SU-DHL-6 (cell line): Measurements from ENCODE around the gene PPP1R12A.

Experiments used
- H2AFZ ChIP-seq: fragments of 200-600 bp; sonication (generic); 2 replicates; pipeline ENCODE4 v1.6.1; 2014; ENCODE audit warnings: low read depth, mild to moderate bottlenecking, moderate library complexity, mixed read lengths, antibody characterized with exemption, low read length; ENCODE audit not compliant: severe bottlenecking
- H3F3A ChIP-seq: fragments of 200-600 bp; shearing (Covaris generic); 2 replicates; pipeline ENCODE4 v1.6.0; 2016; ENCODE audit warnings: antibody characterized with exemption, mild to moderate bottlenecking; ENCODE audit not compliant: insufficient read depth
- H3K27ac ChIP-seq: fragments of 200-600 bp; sonication (generic); 2 replicates; pipeline ENCODE4 v1.5.1; 2016; ENCODE audit warnings: low read depth, mild to moderate bottlenecking, low read length, moderate library complexity, mixed read lengths
- H3K27me3 ChIP-seq: fragments of 200-600 bp; sonication (generic), shearing (Covaris generic); 2 replicates; pipeline ENCODE4 v1.6.0; 2014; ENCODE audit warnings: mild to moderate bottlenecking, low read length
- H3K36me3 ChIP-seq: fragments of 200-600 bp; sonication (generic); 2 replicates; pipeline ENCODE4 v1.6.1; 2014; ENCODE audit warnings: mild to moderate bottlenecking, low read length, mixed read lengths
- H3K4me2 ChIP-seq: fragments of 300-600, 200-600 bp; shearing (Covaris generic), sonication (generic); 2 replicates; pipeline ENCODE4 v1.6.0; 2014; ENCODE audit warnings: low read length, low read depth, mild to moderate bottlenecking; ENCODE audit not compliant: poor library complexity, severe bottlenecking
- H3K4me3 ChIP-seq: fragments of 200-600 bp; sonication (generic); 2 replicates; pipeline ENCODE4 v1.5.1; 2014; ENCODE audit warnings: antibody characterized with exemption, low read length, mild to moderate bottlenecking, mixed read lengths; ENCODE audit not compliant: insufficient read depth, poor library complexity, severe bottlenecking
- H3K79me2 ChIP-seq: fragments of 200-600 bp; sonication (generic); 2 replicates; pipeline ENCODE4 v1.6.1; 2014; ENCODE audit warnings: mild to moderate bottlenecking, low read length, moderate library complexity; ENCODE audit not compliant: insufficient read depth
- H3K9ac ChIP-seq: fragments of 200-600 bp; sonication (generic); 2 replicates; pipeline ENCODE4 v1.7.0; 2014; ENCODE audit warnings: mild to moderate bottlenecking, low read length
- H3K9me2 ChIP-seq: fragments of 200-600 bp; sonication (generic); replicated peaks from 2 replicates; pipeline ENCODE4 v1.6.1; 2014; ENCODE audit warnings: low read length; ENCODE audit not compliant: insufficient read depth
- H3K9me3 ChIP-seq: fragments of 200-600 bp; sonication (generic); 2 replicates; pipeline ENCODE4 v1.6.1; 2014; ENCODE audit warnings: low read length, mixed read lengths; ENCODE audit not compliant: insufficient read depth
- H4K20me1 ChIP-seq: fragments of 200-600 bp; sonication (generic); 2 replicates; pipeline ENCODE4 v1.6.1; 2014; ENCODE audit warnings: low read depth, mild to moderate bottlenecking, antibody characterized with exemption, low read length, moderate library complexity, mixed read lengths
- EZH2phosphoT487 ChIP-seq: fragments of 200-600 bp; sonication (generic), shearing (Covaris generic); conservative IDR thresholded peaks from 2 replicates; pipeline ENCODE4 v1.6.1; 2018; ENCODE audit warnings: mild to moderate bottlenecking, antibody characterized with exemption, low read length, moderate library complexity, mixed read lengths
- TF ChIP-seq, protein P1 (sequence below): fragments of 200-600 bp; sonication (generic); IDR thresholded peaks from one replicate; pipeline ENCODE4 v1.5.1; 2017; ENCODE audit warnings: antibody characterized with exemption, mild to moderate bottlenecking, low read length, moderate library complexity; ENCODE audit not compliant: insufficient read depth, poor library complexity, severe bottlenecking

The PPP1R12A gene

DNA sequence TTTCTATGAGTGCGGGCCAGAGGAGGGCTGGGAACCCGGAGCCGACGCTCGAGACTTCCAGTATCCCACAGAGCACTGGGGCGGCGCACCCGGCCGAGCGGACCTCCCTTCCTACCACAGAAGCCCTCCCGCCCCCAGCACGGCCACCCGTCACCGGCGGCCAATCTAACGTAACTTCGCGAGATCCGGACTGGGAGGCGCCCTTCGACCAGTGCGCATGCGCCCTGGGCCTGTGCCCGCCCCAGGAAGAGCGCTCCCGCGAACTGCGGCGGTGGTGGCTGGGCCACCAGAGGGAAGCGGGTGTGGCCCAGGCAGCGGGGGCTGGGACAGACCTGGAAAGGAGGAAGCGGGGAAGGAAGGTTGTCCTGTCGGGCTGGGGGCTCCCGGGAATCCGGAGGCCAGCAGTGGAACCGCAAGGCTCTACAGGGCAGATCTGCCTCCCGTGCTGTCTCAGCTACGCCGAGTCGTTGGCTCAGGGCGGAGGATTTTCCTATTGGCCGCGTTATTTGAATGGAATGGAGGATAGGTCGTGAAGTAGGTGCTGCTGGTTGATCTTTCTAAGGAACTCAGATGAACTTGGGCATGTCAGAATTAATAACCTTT, at the start of gene PPP1R12A:
Gene PPP1R12A (minus strand): TSS at position 77 of the 603 bp plus-strand sequence. CDS start 166 bp downstream, outside the sequence.
- H3F3A ChIP-seq: peaks cover 5% of the 10 kb centered on the region; the same call in 1 of the 2 replicates
- TF ChIP-seq EZH2phosphoT487: no peak
- TF ChIP-seq, protein P1, sequence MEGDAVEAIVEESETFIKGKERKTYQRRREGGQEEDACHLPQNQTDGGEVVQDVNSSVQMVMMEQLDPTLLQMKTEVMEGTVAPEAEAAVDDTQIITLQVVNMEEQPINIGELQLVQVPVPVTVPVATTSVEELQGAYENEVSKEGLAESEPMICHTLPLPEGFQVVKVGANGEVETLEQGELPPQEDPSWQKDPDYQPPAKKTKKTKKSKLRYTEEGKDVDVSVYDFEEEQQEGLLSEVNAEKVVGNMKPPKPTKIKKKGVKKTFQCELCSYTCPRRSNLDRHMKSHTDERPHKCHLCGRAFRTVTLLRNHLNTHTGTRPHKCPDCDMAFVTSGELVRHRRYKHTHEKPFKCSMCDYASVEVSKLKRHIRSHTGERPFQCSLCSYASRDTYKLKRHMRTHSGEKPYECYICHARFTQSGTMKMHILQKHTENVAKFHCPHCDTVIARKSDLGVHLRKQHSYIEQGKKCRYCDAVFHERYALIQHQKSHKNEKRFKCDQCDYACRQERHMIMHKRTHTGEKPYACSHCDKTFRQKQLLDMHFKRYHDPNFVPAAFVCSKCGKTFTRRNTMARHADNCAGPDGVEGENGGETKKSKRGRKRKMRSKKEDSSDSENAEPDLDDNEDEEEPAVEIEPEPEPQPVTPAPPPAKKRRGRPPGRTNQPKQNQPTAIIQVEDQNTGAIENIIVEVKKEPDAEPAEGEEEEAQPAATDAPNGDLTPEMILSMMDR: no peak

DNA sequence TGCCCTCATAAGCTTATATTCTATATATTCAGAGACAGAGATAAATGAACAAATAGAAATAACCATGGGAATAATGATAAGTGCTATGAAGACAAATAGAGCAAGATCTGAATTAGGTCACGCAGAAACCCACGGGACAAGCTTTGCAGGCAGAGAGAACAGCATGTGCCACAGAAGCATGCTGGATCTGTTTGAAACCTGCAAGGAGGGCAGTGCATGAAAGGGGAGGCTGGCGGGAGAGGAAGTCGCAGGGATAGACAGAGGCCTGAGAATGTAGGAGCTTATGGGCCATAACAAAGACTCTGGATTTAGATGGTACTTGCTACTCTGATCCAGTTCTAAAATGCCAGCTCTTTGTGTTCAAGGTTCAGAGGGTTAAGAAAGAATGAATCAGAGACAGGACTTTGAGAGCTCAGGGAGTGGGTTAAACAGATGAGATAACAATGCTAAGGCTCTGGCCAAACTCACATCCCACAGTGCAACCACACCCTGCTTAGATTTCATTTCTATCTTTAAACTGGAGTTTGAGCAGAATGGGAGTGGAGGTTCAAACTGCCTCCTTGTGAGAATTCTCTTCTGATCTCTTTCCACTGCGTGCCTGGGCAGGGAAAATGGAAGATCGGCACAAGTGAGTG, 49.2 kb upstream of the PPP1R12A start:
- TF ChIP-seq EZH2phosphoT487: no peak
- TF ChIP-seq, protein P1: no peak
- H3K9ac ChIP-seq: no peak overlapping the region
- no peaks in the 10 kb centered on the region for H3K9me2 ChIP-seq
- H3F3A ChIP-seq: no peaks in the 10 kb centered on the region
- H4K20me1 ChIP-seq: no peaks in the 10 kb centered on the region
- no peak overlapping the region for H2AFZ ChIP-seq
- H3K79me2 ChIP-seq: no peaks in the 10 kb centered on the region
- no peaks in the 10 kb centered on the region for H3K36me3 ChIP-seq
- H3K4me3 ChIP-seq: no peak overlapping the region
- no peak overlapping the region for H3K4me2 ChIP-seq
- H3K27me3 ChIP-seq: no peaks in the 10 kb centered on the region
- H3K27ac ChIP-seq: no peak overlapping the region
- H3K9me3 ChIP-seq: no peaks in the 10 kb centered on the region

More for the DNA sequence above, at the start of gene PPP1R12A:
- no peaks in the 10 kb centered on the region for H3K27me3 ChIP-seq
- H3K36me3 ChIP-seq: no peaks in the 10 kb centered on the region
- no peaks in the 10 kb centered on the region for H3K9me3 ChIP-seq
- peak within 1 kb of the TSS; percentile 98 for H3K4me2 ChIP-seq
- H3K9ac ChIP-seq: peak within 1 kb of the TSS; percentile 92
- H4K20me1 ChIP-seq: peaks cover 26% of the 10 kb centered on the region
- peak within 1 kb of the TSS; percentile 93 for H3K4me3 ChIP-seq
- H3K27ac ChIP-seq: peak within 1 kb of the TSS; percentile 75
- H3K79me2 ChIP-seq: peaks cover 56% of the 10 kb centered on the region
- H3K9me2 ChIP-seq: no peaks in the 10 kb centered on the region
- peak within 1 kb of the TSS; percentile 90 for H2AFZ ChIP-seq

DNA sequence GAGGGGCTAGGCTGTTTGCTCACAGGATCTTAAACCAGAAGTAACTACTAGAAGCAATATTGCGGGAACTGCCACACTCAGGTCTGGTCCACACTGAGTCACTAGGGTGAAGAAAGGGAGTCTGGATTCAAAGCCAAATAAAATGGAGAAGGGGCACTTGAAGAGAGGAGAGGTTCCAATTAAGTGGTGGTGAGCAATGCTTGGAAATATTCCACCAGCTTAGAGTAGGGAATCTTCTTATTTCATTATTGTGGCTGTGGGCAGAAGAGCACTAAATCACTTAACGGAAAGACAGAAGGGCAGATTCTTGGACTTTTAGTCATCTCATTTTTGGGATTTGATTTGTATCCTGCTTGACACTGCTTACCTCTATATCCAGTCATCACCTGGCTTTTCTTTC, 48.6 kb upstream of the PPP1R12A start:
- Histone ChIP-seq H3K9me2 (no peaks in the 10 kb centered on the region), H3K27ac (no peak overlapping the region), H3K4me2 (no peak overlapping the region), H3K36me3 (no peaks in the 10 kb centered on the region), H3K4me3 (no peak overlapping the region), H3K9ac (no peak overlapping the region), H3F3A (no peaks in the 10 kb centered on the region), H4K20me1 (no peaks in the 10 kb centered on the region), H2AFZ (no peak overlapping the region), H3K9me3 (no peaks in the 10 kb centered on the region), H3K79me2 (no peaks in the 10 kb centered on the region), H3K27me3 (no peaks in the 10 kb centered on the region)
- TF ChIP-seq EZH2phosphoT487: no peak
- TF ChIP-seq, protein P1: no peak
